NCI-H748 (cell line): Measurements from ENCODE around the gene RRAD.
A peak's percentile ranks its signal among the peaks of the same experiment; 100 is the strongest.
"Not testable (repeated sequence)": the region's sequence is repeated elsewhere in the genome, so short reads cannot be mapped to it uniquely, and the experiment has no call there.

Source experiments
- DNase-seq: peaks from one replicate; lab custom pipeline; 2025; ENCODE audit not compliant: unreplicated experiment; lab: John Stamatoyannopoulos, UW

RRAD gene, protein sequence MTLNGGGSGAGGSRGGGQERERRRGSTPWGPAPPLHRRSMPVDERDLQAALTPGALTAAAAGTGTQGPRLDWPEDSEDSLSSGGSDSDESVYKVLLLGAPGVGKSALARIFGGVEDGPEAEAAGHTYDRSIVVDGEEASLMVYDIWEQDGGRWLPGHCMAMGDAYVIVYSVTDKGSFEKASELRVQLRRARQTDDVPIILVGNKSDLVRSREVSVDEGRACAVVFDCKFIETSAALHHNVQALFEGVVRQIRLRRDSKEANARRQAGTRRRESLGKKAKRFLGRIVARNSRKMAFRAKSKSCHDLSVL

DNA sequence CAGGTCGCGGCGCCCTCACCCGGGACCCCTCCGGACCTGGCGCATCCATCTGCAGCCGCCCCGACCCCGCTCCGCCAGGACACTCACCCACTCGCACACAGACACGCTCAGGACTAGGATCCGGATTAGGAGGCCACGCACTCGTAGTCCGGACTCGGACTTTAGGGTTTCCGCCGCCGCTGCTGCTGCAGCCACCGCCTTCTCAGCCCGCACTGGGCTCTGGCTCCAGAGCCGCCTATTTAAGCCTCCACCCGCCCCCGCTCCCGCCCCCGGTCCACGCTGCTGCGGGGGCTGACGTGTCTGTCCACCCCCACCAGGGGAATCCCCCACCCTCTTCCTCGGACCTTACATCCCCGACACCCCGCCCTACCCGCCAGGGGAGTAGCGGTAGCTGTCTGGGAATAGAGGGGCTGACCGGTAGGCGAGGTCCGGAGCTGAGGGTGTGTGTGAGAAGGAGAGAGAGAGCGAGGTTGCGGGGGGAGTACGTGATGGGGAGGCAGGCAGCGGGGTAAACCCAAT lies at the start of gene RRAD:
TSS of gene RRAD (minus strand) at position 214 of the 519 bp plus-strand sequence. CDS start 356 bp downstream, outside the sequence.
- peak; percentile 33 for DNase-seq

DNA sequence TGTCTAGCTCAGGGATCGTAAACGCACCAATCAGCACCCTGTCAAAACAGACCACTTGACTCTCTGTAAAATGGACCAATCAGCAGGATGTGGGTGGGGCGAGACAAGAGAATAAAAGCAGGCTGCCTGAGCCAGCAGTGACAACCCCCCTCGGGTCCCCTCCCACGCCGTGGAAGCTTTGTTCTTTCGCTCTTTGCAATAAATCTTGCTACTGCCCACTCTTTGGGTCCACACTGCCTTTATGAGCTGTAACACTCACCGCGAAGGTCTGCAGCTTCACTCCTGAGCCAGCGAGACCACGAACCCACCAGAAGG lies 49.6 kb upstream of the RRAD start:
- DNase-seq: peak; percentile 40

DNA sequence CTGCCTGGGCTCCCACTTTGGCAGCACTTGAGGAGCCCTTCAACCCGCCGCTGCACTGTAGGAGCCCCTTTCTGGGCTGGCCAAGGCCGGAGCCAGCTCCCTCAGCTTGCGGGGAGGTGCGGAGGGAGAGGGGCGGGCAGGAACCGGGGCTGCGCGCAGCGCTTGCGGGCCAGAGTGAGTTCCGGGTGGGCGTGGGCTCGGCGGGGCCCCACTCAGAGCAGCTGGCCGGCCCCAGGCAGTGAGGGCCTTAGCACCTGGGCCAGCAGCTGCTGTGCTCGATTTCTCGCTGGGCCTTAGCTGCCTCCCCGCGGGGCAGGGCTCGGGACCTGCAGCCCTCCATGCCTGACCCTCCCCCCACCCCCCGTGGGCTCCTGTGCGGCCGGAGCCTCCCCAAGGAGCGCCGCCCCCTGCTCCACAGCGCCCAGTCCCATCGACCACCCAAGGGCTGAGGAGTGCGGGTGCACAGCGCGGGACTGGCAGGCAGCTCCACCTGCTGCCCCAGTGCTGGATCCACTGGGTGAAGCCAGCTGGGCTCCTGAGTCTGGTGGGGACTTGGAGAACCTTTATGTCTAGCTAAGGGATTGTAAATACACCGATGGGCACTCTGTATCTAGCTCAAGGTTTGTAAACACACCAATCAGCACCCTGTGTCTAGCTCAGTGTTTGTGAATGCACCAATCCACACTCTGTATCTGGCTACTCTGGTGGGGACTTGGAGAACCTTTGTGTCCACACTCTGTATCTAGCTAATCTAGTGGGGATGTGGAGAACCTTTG lies 49.0 kb upstream of the RRAD start:
- not testable (repeated sequence) for DNase-seq

DNA sequence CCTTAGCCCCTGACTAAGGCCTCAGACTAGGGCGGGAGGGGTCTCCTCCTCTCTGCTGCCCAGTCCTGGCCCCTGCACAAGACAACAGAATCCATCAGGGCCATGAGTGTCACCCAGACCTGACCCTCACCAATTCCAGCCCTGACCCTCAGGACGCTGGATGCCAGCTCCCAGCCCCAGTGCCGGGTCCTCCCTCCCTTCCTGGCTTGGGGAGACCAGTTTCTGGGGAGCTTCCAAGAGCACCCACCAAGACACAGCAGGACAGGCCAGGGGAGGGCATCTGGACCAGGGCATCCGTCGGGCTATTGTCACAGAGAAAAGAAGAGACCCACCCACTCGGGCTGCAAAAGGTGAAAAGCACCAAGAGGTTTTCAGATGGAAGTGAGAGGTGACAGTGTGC lies 48.4 kb upstream of the RRAD start:
- DNase-seq: no peak

DNA sequence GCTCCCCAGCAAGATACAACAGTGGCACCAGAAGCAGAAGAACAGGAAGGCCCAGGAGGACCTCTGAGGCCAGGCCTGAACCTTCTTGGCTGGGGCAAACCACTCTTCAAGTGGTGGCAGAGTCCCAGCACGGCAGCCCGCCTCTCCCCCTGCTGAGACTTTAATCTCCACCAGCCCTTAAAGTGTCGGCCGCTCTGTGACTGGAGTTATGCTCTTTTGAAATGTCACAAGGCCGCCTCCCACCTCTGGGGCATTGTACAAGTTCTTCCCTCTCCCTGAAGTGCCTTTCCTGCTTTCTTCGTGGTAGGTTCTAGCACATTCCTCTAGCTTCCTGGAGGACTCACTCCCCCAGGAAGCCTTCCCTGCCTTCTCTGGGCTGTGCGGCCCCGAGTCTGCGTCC lies 47.6 kb upstream of the RRAD start:
- no peak for DNase-seq

DNA sequence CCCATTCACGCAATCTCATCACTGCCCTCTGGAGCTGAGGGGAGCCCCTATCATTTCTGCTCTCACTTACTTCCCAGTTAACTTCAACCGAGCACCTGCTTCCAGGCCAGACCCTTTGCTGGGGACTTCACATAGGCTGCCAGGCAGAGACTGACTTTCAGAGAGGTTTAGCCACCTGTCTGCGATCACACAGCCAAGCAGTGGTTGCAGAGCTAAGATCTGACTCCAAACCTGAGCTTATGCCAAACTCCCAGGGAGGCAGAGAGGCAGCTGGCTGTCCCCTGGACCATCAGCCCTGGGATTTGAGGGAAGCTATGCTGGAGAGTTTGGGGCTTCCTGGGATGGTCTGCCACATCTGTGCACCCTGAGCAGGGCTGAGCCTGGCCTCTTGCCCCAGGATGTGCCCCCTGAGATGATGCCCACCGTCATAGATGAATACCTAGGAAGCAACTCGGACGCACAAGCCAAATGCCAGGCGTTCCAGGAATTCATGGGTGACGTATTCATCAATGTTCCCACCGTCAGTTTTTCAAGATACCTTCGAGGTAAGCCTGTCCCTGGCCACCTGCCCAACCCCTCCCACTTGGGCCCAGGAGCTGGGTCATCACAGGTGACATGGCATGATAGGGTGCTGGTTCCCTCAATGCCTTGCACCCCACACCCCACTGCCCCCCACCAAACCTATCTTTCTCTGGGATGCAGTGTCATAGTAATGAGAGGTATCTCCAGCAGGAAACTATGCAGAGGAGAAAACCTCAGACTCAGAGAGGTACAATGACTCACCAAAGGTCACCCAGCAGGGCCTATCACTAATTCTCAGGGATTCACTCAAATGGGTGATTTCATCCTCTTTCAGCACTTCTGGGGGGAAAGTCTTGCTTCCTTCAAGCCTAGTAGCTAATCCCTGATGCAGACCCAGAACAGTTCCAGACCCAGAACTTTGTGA lies 45.7 kb upstream of the RRAD start:
- no peak for DNase-seq

DNA sequence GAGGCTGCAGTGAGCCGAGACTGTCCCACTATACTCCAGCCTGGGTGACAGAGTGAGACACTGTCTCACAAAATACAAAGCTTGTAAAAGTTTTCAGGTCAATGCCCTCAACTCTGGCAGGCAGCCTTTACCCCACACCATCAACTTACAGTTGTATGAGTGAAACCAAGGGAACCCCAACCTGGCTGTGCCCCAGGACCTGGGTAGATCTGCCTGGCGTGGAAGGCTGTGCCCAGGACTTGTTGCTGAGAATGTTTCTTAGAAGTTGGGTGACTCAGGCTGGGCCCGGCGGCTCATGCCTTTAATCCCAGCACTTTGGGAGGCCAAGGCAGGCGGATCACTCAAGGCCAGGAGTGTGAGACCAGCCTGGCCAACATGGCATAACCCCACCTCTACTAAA lies 43.5 kb upstream of the RRAD start:
- no peak for DNase-seq

DNA sequence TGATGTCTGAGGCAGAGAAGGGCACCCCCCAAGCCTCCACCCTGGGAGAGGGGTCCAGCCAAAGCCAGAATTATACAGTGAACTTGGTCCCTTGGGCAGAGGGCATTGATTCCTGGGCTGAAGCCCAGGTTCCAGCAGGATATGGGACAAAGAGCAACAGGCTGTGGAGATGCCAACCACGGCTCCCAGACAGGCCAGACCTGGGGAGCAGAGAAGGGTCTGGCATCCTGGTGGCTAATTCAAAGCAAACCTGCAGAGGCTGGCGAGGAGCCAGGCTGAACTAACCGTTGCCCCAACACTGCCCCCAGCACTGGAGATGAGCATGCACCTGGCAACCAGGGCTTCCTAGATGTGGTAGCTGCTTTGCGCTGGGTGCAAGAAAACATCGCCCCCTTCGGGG lies 38.7 kb upstream of the RRAD start:
- peak; percentile 2 for DNase-seq

DNA sequence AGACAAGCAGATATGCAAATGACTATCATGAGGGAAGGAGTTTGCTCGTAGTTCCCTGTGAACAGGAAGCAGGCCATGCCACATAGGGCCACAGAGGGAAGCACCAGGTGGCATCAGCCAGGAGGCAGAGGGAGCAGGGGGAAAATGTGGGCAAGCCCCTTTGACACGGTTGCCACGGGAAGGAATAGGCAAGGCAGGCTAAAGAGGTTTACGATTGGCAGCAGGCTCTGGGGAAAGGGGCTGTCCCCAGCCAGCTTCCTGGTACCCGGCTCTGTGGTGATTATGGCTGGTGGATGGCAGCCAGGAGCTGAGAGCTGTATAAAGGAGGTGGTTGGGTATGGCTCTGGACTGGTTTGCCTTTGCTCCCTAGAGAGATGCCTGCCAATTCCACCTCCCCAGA lies 36.6 kb upstream of the RRAD start:
- no peak for DNase-seq

DNA sequence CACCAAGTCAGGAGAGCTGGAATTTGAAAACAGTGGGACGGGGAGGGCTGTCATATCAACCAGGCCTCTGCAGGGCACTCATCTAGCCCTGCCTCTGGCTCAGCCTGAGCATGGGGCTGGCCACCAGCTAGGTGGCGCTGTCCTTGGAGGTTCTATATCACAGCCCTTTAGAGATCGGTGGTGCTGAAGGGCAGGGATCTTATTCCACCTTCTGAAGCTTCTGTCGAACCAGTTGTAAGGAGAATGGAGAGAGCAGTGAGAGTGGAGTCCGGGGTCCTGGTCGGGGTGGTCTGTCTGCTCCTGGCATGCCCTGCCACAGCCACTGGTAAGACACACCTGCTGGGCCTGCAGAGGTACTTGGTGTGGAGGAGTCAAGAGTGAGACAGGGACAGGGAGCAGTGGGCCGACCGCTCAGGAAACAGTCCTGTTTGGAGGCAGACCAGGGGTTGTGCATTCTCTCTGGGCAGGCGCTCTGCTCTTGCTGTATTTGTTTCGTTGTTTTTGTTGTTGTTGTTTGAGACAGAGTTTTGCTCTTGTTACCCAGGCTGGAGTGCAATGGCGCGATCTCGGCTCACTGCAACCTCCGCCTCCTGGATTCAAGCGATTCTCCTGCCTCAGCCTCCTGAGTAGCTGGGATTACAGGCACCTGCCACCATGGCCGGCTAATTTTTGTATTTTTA lies 35.9 kb upstream of the RRAD start, which contains the start of gene CES3:
TSS of gene CES3 (plus strand) at position 202 of the 680 bp plus-strand sequence. CDS start at position 244, 42 bp downstream.
- DNase-seq: peak; percentile 65

DNA sequence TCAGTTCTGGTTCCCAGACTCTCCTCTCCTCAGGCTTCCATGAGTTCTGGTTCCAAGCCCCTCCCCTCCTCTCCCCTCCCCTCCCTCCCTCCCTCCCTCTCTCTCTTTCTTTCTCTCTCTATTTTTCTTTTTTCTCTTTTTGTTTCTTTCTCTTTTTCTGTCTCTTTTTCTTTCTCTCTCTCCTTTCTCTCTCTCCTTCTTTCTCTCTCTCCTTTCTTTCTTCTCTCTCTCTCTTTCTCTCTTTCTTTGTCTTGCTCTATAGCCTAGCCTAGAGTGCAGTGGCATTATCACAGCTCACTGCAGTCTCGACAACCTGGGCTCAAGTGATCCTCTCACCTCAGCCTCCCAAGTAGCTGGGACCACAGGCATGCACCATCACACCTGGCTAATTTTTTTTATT lies 34.9 kb upstream of the RRAD start:
- DNase-seq: no peak

DNA sequence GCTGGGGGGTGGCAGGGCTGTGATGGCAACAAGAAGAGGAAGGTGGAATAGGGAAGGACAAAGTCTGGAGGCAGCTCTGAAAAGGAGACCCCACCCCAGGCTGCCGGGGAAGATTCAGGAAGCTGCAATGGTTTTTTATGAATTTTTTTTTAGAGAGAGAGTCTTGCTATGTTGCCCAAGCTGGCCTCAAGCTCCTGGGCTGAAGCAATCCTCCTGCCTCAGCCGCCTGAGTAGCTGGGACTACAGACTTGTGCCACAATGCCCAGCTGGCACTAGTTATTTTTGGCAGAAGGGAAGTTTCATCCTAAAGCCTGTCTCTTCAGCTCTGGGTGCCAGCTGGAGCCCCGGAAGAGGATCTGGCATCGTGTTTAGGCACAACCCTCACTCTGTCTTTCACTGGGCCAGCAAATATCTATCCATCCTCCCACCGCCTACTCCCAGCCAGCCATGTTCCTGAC lies 34.4 kb upstream of the RRAD start:
- DNase-seq: no peak

DNA sequence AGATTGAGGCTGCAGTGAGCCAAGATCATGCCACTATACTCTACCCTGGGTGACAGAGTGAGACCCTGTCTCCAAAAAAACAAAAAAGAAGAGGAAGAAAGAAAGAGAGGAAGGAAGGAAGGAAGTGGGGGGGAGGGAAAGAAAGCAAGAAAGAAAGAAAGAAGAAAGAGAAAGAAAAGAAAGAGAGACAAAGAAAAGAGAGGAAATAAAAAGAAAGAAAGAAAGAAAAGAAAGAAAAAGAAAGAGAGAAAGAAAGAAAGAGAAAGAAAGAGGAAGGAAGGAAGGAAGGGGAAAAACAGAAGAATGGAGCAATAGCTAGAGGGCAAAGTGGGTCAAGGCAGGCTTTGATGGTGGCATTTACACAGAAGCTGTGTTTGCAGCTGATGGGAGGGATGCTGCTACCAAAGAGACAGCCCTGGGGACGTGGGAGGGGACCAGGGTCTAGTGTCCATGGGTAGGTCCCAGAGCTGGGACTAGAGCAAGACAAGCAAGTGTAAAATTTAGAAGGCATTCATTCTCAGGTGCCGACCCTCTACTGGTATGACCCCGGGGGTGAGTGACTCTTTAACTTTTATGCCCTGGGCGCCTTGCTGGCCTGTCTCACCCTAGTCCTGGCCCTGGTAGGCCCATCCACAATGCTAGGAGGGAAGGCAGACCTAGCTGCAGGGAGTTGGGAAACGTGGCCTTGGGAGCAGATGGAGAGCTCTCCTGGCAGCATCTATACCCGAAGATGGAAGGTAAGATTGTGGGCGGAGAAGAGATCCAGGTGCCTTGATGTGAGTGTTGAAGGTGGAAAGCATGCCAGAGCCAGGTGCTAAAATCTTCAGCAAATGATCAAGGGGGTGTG lies 33.7 kb upstream of the RRAD start:
- no peak for DNase-seq

DNA sequence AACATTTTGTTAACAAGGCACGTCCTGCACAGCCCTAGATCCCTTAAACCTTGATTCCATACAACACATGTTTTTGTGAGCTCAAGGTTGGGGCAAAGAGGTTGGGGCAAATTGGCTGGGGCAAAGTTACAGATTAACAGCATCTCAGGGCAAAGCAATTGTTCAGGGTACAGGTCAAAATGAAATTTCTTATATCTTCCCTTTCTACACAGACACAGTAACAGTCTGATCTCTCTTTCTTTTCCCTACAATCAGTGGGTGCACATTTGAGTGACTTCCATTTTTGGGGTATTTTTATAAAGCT lies 30.8 kb upstream of the RRAD start:
- not testable (repeated sequence) for DNase-seq

DNA sequence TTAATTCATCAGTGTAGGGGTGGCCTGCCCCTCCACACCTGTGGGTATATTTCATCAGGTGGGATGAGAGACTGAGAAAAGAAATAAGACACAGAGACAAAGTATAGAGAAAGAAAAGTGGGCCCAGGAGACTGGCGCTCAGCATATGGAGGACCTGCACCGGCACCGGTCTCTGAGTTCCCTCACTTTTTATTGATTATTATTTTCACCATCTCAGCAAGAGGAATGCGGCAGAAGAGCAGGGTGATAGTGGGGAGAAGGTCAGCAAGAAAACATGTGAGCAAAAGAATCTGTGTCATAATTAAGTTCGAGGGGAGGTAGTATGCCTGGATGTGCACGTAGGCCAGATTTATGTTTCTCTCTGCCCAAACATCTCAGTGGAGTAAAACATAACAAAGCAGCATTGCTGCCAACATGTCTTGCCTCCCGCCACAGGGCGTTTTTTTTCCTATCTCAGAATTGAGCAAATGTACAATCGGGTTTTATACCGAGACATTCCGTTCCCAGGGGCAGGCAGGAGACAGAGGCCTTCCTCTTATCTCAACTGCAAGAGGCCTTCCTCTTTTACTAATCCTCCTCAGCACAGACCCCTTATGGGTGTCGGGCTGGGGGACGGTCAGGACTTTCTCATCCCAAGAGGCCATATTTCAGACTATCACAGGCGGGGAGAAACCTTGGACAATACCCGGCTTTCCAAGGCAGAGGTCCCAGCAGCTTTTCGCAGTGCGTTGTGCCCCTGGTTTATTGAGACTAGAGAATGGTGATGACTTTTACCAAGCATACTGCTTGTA lies 30.2 kb upstream of the RRAD start:
- DNase-seq: not testable (repeated sequence)

DNA sequence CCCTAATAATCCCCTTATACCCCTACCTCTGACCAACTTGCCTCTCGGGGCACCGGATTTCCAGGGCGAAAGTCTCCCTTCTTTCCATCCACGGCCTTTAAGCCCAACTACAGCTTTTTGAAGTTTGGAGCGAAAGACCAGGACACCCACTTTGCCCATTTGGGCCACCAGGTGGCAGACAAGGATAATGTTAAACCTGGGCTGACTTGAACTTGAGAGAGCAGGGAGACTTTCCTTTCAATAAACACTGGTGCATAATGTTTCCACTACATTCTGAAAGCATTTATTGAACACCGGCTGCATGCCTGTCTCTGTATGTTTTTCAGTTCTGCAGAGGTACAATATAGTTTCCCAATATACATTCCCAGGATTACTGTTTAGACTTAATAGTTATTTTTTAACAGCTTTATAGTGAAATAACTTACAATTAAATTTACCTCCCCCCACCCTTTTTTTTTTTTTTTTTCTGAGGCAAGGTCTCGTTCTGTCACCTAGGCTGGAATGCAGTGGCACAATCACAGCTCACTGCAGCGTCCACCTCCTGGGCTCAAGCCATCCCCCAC lies 28.8 kb upstream of the RRAD start:
- peak; percentile 54 for DNase-seq

DNA sequence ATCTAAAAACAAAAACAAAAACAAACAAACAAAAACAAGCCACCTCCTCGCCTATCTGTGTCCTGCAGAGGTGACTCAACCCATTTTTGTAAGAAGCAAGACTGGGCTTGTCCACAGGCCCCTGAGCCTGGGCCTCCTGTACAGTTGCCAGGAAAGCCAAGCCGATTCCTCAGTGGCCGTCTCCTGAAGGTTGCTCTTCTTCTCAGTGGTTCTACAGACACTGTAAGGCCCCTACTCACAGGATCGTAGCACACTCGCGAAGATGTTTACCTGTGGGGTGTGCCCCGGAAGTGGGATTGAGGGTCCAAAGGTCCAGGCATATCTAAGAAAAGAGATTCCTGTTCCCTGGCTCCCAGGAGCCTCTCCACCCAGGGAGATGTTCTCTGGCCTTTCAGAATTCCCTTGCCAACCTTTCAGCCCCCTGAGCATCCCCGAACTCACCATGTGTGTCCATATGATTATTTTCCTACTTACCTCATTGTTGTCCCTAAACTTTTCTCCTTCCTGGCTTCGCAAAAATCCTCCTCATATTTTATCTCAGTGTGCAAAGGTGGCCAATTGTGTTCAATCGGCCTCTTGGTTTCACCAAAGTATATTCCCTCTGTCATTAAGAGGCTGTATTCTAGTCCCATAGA lies 28.2 kb upstream of the RRAD start:
- DNase-seq: no peak

DNA sequence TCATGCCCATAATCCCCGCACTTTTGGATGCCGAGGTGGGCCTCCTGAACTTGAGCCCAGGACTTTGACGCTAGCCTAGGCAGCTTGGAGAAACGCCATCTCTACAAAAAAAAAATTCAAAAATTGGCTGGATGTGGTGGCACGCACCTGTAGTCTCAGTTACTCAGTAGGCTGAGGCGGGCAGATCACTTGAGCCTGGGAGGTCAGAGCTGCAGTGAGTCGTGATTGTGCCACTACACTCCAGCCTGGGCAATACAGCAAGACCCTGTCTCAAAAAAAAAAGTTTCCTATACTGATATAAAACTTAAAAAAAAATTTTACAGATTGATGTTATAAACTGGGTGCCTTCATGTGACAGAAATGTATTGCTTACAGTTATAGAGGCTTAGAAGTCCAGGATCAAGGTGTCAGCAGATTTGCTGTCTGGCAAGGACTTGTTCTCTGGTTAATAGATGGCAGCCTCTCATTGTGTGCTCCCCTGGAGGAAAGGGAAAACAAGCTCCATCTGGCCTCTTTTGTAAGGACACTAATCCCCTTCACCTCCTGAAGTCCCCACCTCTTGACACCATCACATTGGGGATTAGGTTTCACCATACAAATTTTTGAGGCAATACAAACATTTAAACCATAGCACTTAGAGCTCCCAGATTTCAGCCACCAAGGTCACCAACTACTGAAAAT lies 27.2 kb upstream of the RRAD start:
- DNase-seq: no peak
